GM19328 (cell line): ENCODE measurements around the gene SDR9C7.
"Not testable (repeated sequence)": the region's sequence is repeated elsewhere in the genome, so short reads cannot be mapped to it uniquely, and the experiment has no call there.

Experiments used
- ATAC-seq: cut with Tn5 transposase; IDR thresholded peaks from one replicate; pipeline ENCODE4 v1.9.1; 2021; ENCODE audit warnings: mild to moderate bottlenecking, moderate library complexity; ENCODE audit not compliant: unreplicated experiment

The SDR9C7 gene

GRCh38 chr12:56879240-56880124 is 54.7 kb downstream of the SDR9C7 start:
- ATAC-seq, result not testable (repeated sequence)

GRCh38 chr12:56878010-56878339 is 56.2 kb downstream of the SDR9C7 start:
- ATAC-seq, result no peak

GRCh38 chr12:56877195-56878009 is 56.8 kb downstream of the SDR9C7 start:
- ATAC-seq, result no peak

- no peak for ATAC-seq
Observed at GRCh38 chr12:56874821-56875220, 59.4 kb downstream of the SDR9C7 start.

- ATAC-seq, result no peak
Observed at GRCh38 chr12:56873382-56873781, 60.8 kb downstream of the SDR9C7 start.
